Measurements from ENCODE around the gene SFXN2.

DNA sequence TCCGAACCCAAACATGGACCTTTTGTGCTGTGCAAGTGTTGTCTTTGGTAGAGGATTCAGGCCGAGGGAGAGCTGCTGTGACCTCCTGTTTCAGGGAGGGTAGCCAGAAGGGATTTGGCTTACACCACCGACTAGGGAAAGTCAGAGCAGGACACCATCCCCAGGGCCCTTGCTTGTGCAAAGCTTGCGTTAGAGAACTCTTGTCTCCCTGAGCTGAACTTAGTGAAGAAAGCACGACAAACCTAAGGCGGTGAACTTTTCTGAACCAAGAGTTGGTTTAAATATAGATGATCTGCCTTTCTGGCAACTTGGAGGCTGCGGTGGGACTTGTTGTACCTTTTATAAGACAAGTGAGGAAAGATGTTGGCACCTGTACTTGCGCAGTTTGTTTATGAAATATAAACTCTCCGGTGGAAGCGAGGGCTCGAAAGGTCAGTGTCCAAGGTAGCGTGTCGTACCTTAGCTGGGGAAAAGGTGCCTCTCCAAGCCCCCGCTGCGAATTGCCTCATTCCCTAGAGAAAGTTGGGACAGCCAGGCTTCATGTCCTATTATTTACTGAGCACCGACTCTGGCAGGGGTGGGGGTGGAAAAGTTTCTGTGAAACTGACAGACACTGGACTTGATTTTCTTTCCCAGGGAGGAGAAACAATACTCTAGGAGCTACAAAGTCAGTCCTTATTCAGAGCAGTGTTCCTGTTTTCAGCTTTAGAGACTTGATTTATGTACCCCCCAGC lies 60.9 kb downstream of the SFXN2 start:
- TF ChIP-seq, protein P1, sequence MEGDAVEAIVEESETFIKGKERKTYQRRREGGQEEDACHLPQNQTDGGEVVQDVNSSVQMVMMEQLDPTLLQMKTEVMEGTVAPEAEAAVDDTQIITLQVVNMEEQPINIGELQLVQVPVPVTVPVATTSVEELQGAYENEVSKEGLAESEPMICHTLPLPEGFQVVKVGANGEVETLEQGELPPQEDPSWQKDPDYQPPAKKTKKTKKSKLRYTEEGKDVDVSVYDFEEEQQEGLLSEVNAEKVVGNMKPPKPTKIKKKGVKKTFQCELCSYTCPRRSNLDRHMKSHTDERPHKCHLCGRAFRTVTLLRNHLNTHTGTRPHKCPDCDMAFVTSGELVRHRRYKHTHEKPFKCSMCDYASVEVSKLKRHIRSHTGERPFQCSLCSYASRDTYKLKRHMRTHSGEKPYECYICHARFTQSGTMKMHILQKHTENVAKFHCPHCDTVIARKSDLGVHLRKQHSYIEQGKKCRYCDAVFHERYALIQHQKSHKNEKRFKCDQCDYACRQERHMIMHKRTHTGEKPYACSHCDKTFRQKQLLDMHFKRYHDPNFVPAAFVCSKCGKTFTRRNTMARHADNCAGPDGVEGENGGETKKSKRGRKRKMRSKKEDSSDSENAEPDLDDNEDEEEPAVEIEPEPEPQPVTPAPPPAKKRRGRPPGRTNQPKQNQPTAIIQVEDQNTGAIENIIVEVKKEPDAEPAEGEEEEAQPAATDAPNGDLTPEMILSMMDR (conservative IDR thresholded peaks at IDR 0.05 in 1 of 2, IDR thresholded peaks at IDR 0.05 in 1 of 2; ENCODE audit: low read depth in 1 of 2, low read length in 2 of 2), result no peak
- no peak for TF ChIP-seq EZH2 (IDR thresholded peaks at IDR 0.05; ENCODE audit: low read length, missing control alignments)

All from fibroblast of lung (primary cell).